A204.1 (cell line): ENCODE measurements around the gene SRXN1.

ENCODE experiments used
- FAIRE-seq: peaks from 2 replicates; lab custom pipeline; 2012; peaks lifted over from hg19 to GRCh38; lab: Jason Lieb, UNC

Gene SRXN1

GRCh38 chr20:602111-602970 is 50.7 kb downstream of the SRXN1 start:
- FAIRE-seq, result no peak

- no peak for FAIRE-seq
Measured at GRCh38 chr20:600736-601135, 52.3 kb downstream of the SRXN1 start.

DNA sequence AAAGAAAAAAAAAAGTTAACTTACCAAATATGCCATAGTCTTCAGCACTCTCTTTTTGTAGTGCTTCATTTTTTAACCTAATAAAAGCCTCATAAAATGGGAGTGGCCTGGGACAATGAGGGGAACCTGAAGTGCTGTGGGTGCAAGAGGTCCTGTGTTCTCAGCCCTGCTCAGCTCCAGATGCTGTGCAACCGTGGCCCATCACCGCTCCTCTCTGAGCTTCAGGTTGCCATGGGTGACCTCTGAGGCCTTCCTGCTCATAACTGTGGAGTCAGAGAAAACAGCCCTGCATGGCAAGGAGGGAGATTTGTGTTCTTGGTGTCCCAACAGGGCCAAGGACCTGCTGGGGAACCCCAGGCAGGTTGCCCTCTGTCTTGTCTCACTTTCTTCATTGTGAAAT is 52.9 kb downstream of the SRXN1 start:
- no peak for FAIRE-seq

GRCh38 chr20:598133-598850 is 54.7 kb downstream of the SRXN1 start:
- FAIRE-seq, result no peak

DNA sequence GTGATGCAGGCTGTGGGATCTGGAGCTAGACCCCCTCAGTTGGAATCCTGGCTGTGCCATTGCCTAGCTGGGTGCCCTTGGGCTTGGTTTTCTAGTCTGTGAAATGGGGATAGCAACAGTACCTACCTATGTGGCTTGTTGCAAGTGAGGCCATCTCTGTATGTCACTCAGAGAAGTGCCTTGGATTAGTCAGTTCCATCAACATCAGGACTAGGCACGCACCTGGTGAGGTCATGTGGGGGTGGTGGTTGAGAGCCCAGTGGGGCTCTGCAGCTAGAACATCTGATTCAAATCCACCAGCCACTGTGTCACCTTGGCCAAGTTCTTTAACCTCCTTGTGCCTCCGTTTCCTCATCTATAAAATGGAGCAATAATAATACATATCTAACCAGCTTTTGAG is 55.4 kb downstream of the SRXN1 start:
- FAIRE-seq, result no peak
